Measurements from ENCODE around the gene ARFIP2.

GRCh38 chr11:6476571-6476970 is 4.6 kb downstream of the ARFIP2 start:
- TF ChIP-seq CTCF (IDR thresholded peaks at IDR 0.05) (no peak), POLR2A (IDR thresholded peaks at IDR 0.05; ENCODE audit: low read depth) (no peak)

Data from esophagus muscularis mucosa (tissue), 3 donors.